ENCODE data around the gene RBKS. TPM values are rescaled to one million over a fixed set of nuclear protein-coding genes. Genes with fewer than 3 reads are reported as not detected.

Gene RBKS
- total RNA-seq, 2 experiments from 2014 or later, result 1.2 TPM

- Mint-ChIP-seq H3K9me3 (no peaks in the 10 kb centered on the region), H3K4me1 (peaks cover 38% of the 10 kb centered on the region), H3K27me3 (no peaks in the 10 kb centered on the region), H3K4me3 (no peak overlapping the region), H3K27ac (no peak overlapping the region), H3K36me3 (ENCODE audit: low read depth) (peaks cover 69% of the 10 kb centered on the region)
- ChIA-PET POLR2A (interaction anchor here (0.6 kb wide), 1 partner anchor 301 kb away, joined by 3 read pairs; no protein-coding TSS in a partner anchor), CTCF (no interaction called here)
- DNase-seq, result no peak
Measured at GRCh38 chr2:27901234-27901633, 11.0 kb upstream of the RBKS start.

GRCh38 chr2:27897717-27898116 lies 7.5 kb upstream of the RBKS start:
- ChIA-PET CTCF (no interaction called here), POLR2A (no interaction called here)
- Mint-ChIP-seq H3K4me1 (peaks cover 50% of the 10 kb centered on the region), H3K4me3 (no peak overlapping the region), H3K27me3 (no peaks in the 10 kb centered on the region), H3K36me3 (ENCODE audit: low read depth) (peaks cover 65% of the 10 kb centered on the region), H3K27ac (no peak overlapping the region), H3K9me3 (no peaks in the 10 kb centered on the region)
- no peak for DNase-seq

- POLR2A ChIA-PET, result no interaction called here
- H3K4me3 Mint-ChIP-seq, result no peak overlapping the region
- peaks cover 43% of the 10 kb centered on the region for H3K36me3 Mint-ChIP-seq (ENCODE audit: low read depth)
- no peaks in the 10 kb centered on the region for H3K9me3 Mint-ChIP-seq
- H3K27ac Mint-ChIP-seq, result no peak overlapping the region
- H3K4me1 Mint-ChIP-seq, result peaks cover 73% of the 10 kb centered on the region
- peaks cover 2% of the 10 kb centered on the region for H3K27me3 Mint-ChIP-seq
- CTCF ChIA-PET, result interaction anchor here (1.1 to 1.2 kb wide), 3 partner anchors 18 to 209 kb away, joined by 3 read pairs; no protein-coding TSS in a partner anchor
- no peak for DNase-seq
Measured at GRCh38 chr2:27893006-27893405, 2.8 kb upstream of the RBKS start.

GRCh38 chr2:27891673-27892105 lies 1.5 kb upstream of the RBKS start:
- peak overlapping the region; percentile 92 for H3K4me3 Mint-ChIP-seq
- H3K27ac Mint-ChIP-seq, result peak overlapping the region; percentile 98
- ChIA-PET CTCF (no interaction called here), POLR2A (no interaction called here)
- peaks cover 2% of the 10 kb centered on the region for H3K27me3 Mint-ChIP-seq
- peaks cover 30% of the 10 kb centered on the region for H3K36me3 Mint-ChIP-seq (ENCODE audit: low read depth)
- H3K4me1 Mint-ChIP-seq, result peaks cover 60% of the 10 kb centered on the region
- no peaks in the 10 kb centered on the region for H3K9me3 Mint-ChIP-seq
- DNase-seq, result no peak

- Mint-ChIP-seq H3K9me3 (no peaks in the 10 kb centered on the region), H3K36me3 (ENCODE audit: low read depth) (peaks cover 24% of the 10 kb centered on the region), H3K4me3 (peak overlapping the region; percentile 92), H3K27me3 (peaks cover 2% of the 10 kb centered on the region), H3K27ac (peak overlapping the region; percentile 98), H3K4me1 (peaks cover 56% of the 10 kb centered on the region)
- DNase-seq, result peak; percentile 93
- ChIA-PET CTCF (interaction anchor here (1.3 to 1.4 kb wide), 3 partner anchors 11 to 500 kb away, joined by 3 to 6 read pairs (median 4); no protein-coding TSS in a partner anchor), POLR2A (no interaction called here)
Measured at GRCh38 chr2:27890924-27891672, 911 bp upstream of the RBKS start.

- H3K9me3 Mint-ChIP-seq, result no peaks in the 10 kb centered on the region
- peak overlapping the region; percentile 98 for H3K27ac Mint-ChIP-seq
- H3K27me3 Mint-ChIP-seq, result peaks cover 2% of the 10 kb centered on the region
- peak overlapping the region; percentile 92 for H3K4me3 Mint-ChIP-seq
- CTCF ChIA-PET, result interaction anchor here (1.3 to 1.4 kb wide), 4 partner anchors 10 to 502 kb away, joined by 3 to 6 read pairs (median 5); no protein-coding TSS in a partner anchor
- peaks cover 54% of the 10 kb centered on the region for H3K4me1 Mint-ChIP-seq
- DNase-seq, result no peak
- H3K36me3 Mint-ChIP-seq (ENCODE audit: low read depth), result peaks cover 11% of the 10 kb centered on the region
- POLR2A ChIA-PET, result no interaction called here
Measured at GRCh38 chr2:27889774-27890145, 427 bp downstream of the RBKS start.

- DNase-seq, result no peak
- Mint-ChIP-seq H3K27me3 (peaks cover 2% of the 10 kb centered on the region), H3K4me3 (no peak overlapping the region), H3K4me1 (peaks cover 45% of the 10 kb centered on the region), H3K36me3 (ENCODE audit: low read depth) (peaks cover 2% of the 10 kb centered on the region), H3K27ac (no peak overlapping the region), H3K9me3 (no peaks in the 10 kb centered on the region)
- CTCF ChIA-PET, result no interaction called here
- POLR2A ChIA-PET, result interaction anchor here (0.6 kb wide), 1 partner anchor 1533 kb away, joined by 4 read pairs; no protein-coding TSS in a partner anchor
Measured at GRCh38 chr2:27888790-27889189, 1.4 kb downstream of the RBKS start.

GRCh38 chr2:27887830-27888229 lies 2.4 kb downstream of the RBKS start:
- Mint-ChIP-seq H3K27ac (no peak overlapping the region), H3K4me3 (no peak overlapping the region), H3K27me3 (peaks cover 2% of the 10 kb centered on the region), H3K36me3 (ENCODE audit: low read depth) (peaks cover 2% of the 10 kb centered on the region), H3K9me3 (no peaks in the 10 kb centered on the region), H3K4me1 (peaks cover 40% of the 10 kb centered on the region)
- ChIA-PET POLR2A (interaction anchor here (0.6 kb wide), 1 partner anchor 150 kb away, joined by 8 read pairs; no protein-coding TSS in a partner anchor), CTCF (interaction anchor here (0.7 kb wide), 1 partner anchor 151 kb away, joined by 5 read pairs; no protein-coding TSS in a partner anchor)
- no peak for DNase-seq

GRCh38 chr2:27887111-27887510 lies 3.1 kb downstream of the RBKS start:
- POLR2A ChIA-PET, result no interaction called here
- H3K4me3 Mint-ChIP-seq, result no peak overlapping the region

GRCh38 chr2:27886322-27886721 lies 3.9 kb downstream of the RBKS start:
- H3K4me1 Mint-ChIP-seq, result peaks cover 25% of the 10 kb centered on the region
- no peak overlapping the region for H3K27ac Mint-ChIP-seq
- no peak overlapping the region for H3K4me3 Mint-ChIP-seq
- no peaks in the 10 kb centered on the region for H3K36me3 Mint-ChIP-seq (ENCODE audit: low read depth)
- no peak for DNase-seq
- CTCF ChIA-PET, result no interaction called here
- POLR2A ChIA-PET, result no interaction called here
- peaks cover 2% of the 10 kb centered on the region for H3K27me3 Mint-ChIP-seq
- H3K9me3 Mint-ChIP-seq, result peaks cover 3% of the 10 kb centered on the region

More at GRCh38 chr2:27887111-27887510, 3.1 kb downstream of the RBKS start:
- no peak for DNase-seq
- Mint-ChIP-seq H3K27me3 (peaks cover 2% of the 10 kb centered on the region), H3K9me3 (no peaks in the 10 kb centered on the region), H3K4me1 (peaks cover 33% of the 10 kb centered on the region), H3K36me3 (ENCODE audit: low read depth) (peaks cover under 1% of the 10 kb centered on the region), H3K27ac (no peak overlapping the region)
- CTCF ChIA-PET, result no interaction called here

- no peak overlapping the region for H3K27ac Mint-ChIP-seq
- ChIA-PET POLR2A (no interaction called here), CTCF (no interaction called here)
- no peak for DNase-seq
- no peaks in the 10 kb centered on the region for H3K27me3 Mint-ChIP-seq
- peaks cover 3% of the 10 kb centered on the region for H3K9me3 Mint-ChIP-seq
- H3K4me3 Mint-ChIP-seq, result no peak overlapping the region
- peaks cover 20% of the 10 kb centered on the region for H3K4me1 Mint-ChIP-seq
- no peaks in the 10 kb centered on the region for H3K36me3 Mint-ChIP-seq (ENCODE audit: low read depth)
Measured at GRCh38 chr2:27885661-27886060, 4.5 kb downstream of the RBKS start.

GRCh38 chr2:27885234-27885633 lies 5.0 kb downstream of the RBKS start:
- Mint-ChIP-seq H3K9me3 (peaks cover 6% of the 10 kb centered on the region), H3K36me3 (ENCODE audit: low read depth) (no peaks in the 10 kb centered on the region), H3K27ac (no peak overlapping the region), H3K27me3 (no peaks in the 10 kb centered on the region), H3K4me1 (peaks cover 18% of the 10 kb centered on the region), H3K4me3 (no peak overlapping the region)
- ChIA-PET CTCF (no interaction called here), POLR2A (no interaction called here)
- no peak for DNase-seq

GRCh38 chr2:27884601-27885000 lies 5.6 kb downstream of the RBKS start:
- H3K27me3 Mint-ChIP-seq, result no peaks in the 10 kb centered on the region
- H3K4me1 Mint-ChIP-seq, result peaks cover 11% of the 10 kb centered on the region
- ChIA-PET POLR2A (no interaction called here), CTCF (interaction anchor here (0.6 to 0.7 kb wide), 3 partner anchors 12 to 139 kb away, joined by 3 to 4 read pairs (median 3); no protein-coding TSS in a partner anchor)
- DNase-seq, result no peak
- no peak overlapping the region for H3K27ac Mint-ChIP-seq
- no peak overlapping the region for H3K4me3 Mint-ChIP-seq
- peaks cover 6% of the 10 kb centered on the region for H3K9me3 Mint-ChIP-seq
- H3K36me3 Mint-ChIP-seq (ENCODE audit: low read depth), result no peaks in the 10 kb centered on the region
